Osteocyte (in vitro differentiated cells): ENCODE measurements around the gene PTPRZ1. TPM values are rescaled to one million over a fixed set of nuclear protein-coding genes. Genes with fewer than 3 reads are reported as not detected.

ENCODE experiments used
- DNase-seq: peaks from one replicate; pipeline ENCODE4 v3.0.0; 2021; ENCODE audit warnings: mixed read lengths; ENCODE audit not compliant: unreplicated experiment; ENCODE audit errors: extremely low spot score
- H3K27ac Mint-ChIP-seq: one replicate; pipeline ENCODE4 v1.8.0; 2021; ENCODE audit warnings: mild to moderate bottlenecking, mixed read lengths; ENCODE audit not compliant: unreplicated experiment
- H3K27me3 Mint-ChIP-seq: one replicate; pipeline ENCODE4 v1.8.0; 2021; ENCODE audit warnings: mixed read lengths; ENCODE audit not compliant: unreplicated experiment
- H3K36me3 Mint-ChIP-seq: one replicate; pipeline ENCODE4 v1.8.0; 2021; ENCODE audit warnings: mixed read lengths; ENCODE audit not compliant: unreplicated experiment
- H3K4me1 Mint-ChIP-seq: one replicate; pipeline ENCODE4 v1.8.0; 2021; ENCODE audit warnings: mixed read lengths; ENCODE audit not compliant: unreplicated experiment
- H3K4me3 Mint-ChIP-seq: one replicate; pipeline ENCODE4 v1.8.0; 2021; ENCODE audit warnings: mild to moderate bottlenecking, moderate library complexity, mixed read lengths; ENCODE audit not compliant: unreplicated experiment
- H3K9me3 Mint-ChIP-seq: one replicate; pipeline ENCODE4 v1.8.0; 2021; ENCODE audit warnings: mixed read lengths; ENCODE audit not compliant: unreplicated experiment
- CTCF ChIP-seq: fragments of 200-600 bp; sonication (generic); IDR thresholded peaks from 2 replicates; pipeline ENCODE4 v1.5.0; 2021; ENCODE audit warnings: antibody characterized with exemption, mild to moderate bottlenecking, moderate library complexity
- total RNA-seq: library from RNA; stranded (reverse); gene quantifications from 2 replicates; pipeline ENCODE4 v1.2.1, GENCODE V29; 2021

Gene PTPRZ1
- total RNA-seq, 1 donor from 2014 or later = 0.38 TPM

- no peaks in the 10 kb centered on the region for H3K36me3 Mint-ChIP-seq
These were observed 182.1 kb downstream of the PTPRZ1 start for GRCh38 chr7:122055073-122055472.

GRCh38 chr7:122056977-122057376 is 184.0 kb downstream of the PTPRZ1 start:
- H3K36me3 Mint-ChIP-seq = no peaks in the 10 kb centered on the region
- no peak for TF ChIP-seq CTCF
- no peak for DNase-seq
- no peak overlapping the region for H3K4me3 Mint-ChIP-seq
- H3K27me3 Mint-ChIP-seq = peaks cover 21% of the 10 kb centered on the region
- no peaks in the 10 kb centered on the region for H3K4me1 Mint-ChIP-seq
- no peaks in the 10 kb centered on the region for H3K9me3 Mint-ChIP-seq
- H3K27ac Mint-ChIP-seq = no peak overlapping the region

More at GRCh38 chr7:122055073-122055472, 182.1 kb downstream of the PTPRZ1 start:
- peaks cover 27% of the 10 kb centered on the region for H3K27me3 Mint-ChIP-seq
- no peak overlapping the region for H3K27ac Mint-ChIP-seq
- H3K9me3 Mint-ChIP-seq = no peaks in the 10 kb centered on the region
- no peak for DNase-seq
- no peak overlapping the region for H3K4me3 Mint-ChIP-seq
- no peak for TF ChIP-seq CTCF
- no peaks in the 10 kb centered on the region for H3K4me1 Mint-ChIP-seq

GRCh38 chr7:122059542-122059941 is 186.6 kb downstream of the PTPRZ1 start:
- no peak overlapping the region for H3K27ac Mint-ChIP-seq
- H3K4me3 Mint-ChIP-seq = no peak overlapping the region
- H3K4me1 Mint-ChIP-seq = no peaks in the 10 kb centered on the region
- DNase-seq = no peak
- H3K9me3 Mint-ChIP-seq = no peaks in the 10 kb centered on the region
- peaks cover 14% of the 10 kb centered on the region for H3K27me3 Mint-ChIP-seq
- TF ChIP-seq CTCF = no peak
- no peaks in the 10 kb centered on the region for H3K36me3 Mint-ChIP-seq

GRCh38 chr7:122063146-122063545 is 190.2 kb downstream of the PTPRZ1 start:
- H3K36me3 Mint-ChIP-seq = no peaks in the 10 kb centered on the region
- no peak for DNase-seq
- H3K9me3 Mint-ChIP-seq = no peaks in the 10 kb centered on the region
- peaks cover 5% of the 10 kb centered on the region for H3K27me3 Mint-ChIP-seq
- no peak overlapping the region for H3K4me3 Mint-ChIP-seq
- H3K27ac Mint-ChIP-seq = no peak overlapping the region
- no peaks in the 10 kb centered on the region for H3K4me1 Mint-ChIP-seq
- no peak for TF ChIP-seq CTCF

- Mint-ChIP-seq H3K4me1 (no peaks in the 10 kb centered on the region), H3K27ac (no peak overlapping the region), H3K4me3 (no peak overlapping the region), H3K36me3 (no peaks in the 10 kb centered on the region), H3K27me3 (no peaks in the 10 kb centered on the region), H3K9me3 (no peaks in the 10 kb centered on the region)
- no peak for DNase-seq
- TF ChIP-seq CTCF = no peak
These were observed 192.0 kb downstream of the PTPRZ1 start for GRCh38 chr7:122064971-122065370.
